Right lobe of liver (tissue), 4 donors: ENCODE measurements around the gene RBM19.

Experiments used
- POLR2A ChIP-seq: fragments of 450-650 bp; IDR thresholded peaks from one replicate; pipeline ENCODE4 v1.6.1; 2017; ENCODE audit warnings: antibody characterized with exemption, mild to moderate bottlenecking
- TF ChIP-seq, protein P1 (sequence below), 4 donors: fragments of 200-600 bp in 3 of 4; fragments of 450-650 bp in 1 of 4; IDR thresholded peaks; one replicate each; pipeline versions ENCODE4 v1.5.1 to v1.8.0; 2016 to 2022; ENCODE audit warnings: antibody characterized with exemption in 4 of 4, mild to moderate bottlenecking in 2 of 4
- donor health status: DM: no; HTN: no; CAD: no.
- donor health status: DM: no; HTN: no; CAD: no.
- donor health status: DM: no; HTN: yes; CAD: no.

DNA sequence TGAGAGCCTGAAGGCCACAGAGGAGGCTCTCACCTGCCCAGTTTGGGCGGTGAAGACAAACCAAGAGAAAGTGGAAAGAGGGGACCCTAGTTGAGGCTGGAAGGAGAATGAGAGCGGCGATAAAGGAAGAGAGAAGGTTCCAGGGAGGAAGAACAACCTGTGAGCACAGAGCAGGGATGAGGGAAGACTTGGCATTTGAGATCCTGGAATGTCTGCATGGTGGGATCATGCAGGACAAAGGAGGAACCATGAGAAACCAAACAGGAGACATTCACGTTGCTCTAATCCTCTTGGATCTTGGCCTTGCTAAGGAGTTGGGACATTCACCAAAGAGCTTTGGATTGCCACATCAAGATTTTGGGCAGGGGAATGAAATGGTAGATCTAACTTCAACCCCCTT, 22.9 kb upstream of the RBM19 start:
- TF ChIP-seq POLR2A, result no peak
- TF ChIP-seq, protein P1, sequence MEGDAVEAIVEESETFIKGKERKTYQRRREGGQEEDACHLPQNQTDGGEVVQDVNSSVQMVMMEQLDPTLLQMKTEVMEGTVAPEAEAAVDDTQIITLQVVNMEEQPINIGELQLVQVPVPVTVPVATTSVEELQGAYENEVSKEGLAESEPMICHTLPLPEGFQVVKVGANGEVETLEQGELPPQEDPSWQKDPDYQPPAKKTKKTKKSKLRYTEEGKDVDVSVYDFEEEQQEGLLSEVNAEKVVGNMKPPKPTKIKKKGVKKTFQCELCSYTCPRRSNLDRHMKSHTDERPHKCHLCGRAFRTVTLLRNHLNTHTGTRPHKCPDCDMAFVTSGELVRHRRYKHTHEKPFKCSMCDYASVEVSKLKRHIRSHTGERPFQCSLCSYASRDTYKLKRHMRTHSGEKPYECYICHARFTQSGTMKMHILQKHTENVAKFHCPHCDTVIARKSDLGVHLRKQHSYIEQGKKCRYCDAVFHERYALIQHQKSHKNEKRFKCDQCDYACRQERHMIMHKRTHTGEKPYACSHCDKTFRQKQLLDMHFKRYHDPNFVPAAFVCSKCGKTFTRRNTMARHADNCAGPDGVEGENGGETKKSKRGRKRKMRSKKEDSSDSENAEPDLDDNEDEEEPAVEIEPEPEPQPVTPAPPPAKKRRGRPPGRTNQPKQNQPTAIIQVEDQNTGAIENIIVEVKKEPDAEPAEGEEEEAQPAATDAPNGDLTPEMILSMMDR (IDR thresholded peaks at IDR 0.05), result no peak
